Measurements from ENCODE around the gene CRYBG1.
"Not testable (repeated sequence)": the region's sequence is repeated elsewhere in the genome, so short reads cannot be mapped to it uniquely, and the experiment has no call there.

CRYBG1 gene

GRCh38 chr6:106528521-106528920 is 168.0 kb downstream of the CRYBG1 start:
- DNase-seq: no peak

GRCh38 chr6:106529438-106529837 is 168.9 kb downstream of the CRYBG1 start:
- DNase-seq: no peak

DNA sequence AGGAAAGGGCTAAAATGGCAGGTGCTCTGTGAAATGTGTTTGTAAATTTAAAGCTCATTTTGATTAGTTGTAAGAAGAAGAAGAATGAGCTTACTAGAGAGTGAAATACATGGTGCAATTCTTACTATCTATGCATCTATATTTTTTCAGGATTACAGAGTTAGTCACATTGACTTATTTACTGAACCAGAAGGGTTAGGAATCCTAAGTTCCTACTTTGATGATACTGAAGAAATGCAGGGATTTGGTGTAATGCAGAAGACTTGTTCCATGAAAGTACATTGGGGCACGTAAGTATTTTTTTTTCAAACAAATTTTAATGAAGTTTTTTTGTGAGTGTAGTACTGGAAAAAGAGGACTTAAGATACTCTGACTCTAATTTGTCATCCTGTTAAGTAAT is 169.5 kb downstream of the CRYBG1 start:
- DNase-seq: no peak

GRCh38 chr6:106530502-106530901 is 170.0 kb downstream of the CRYBG1 start:
- DNase-seq: no peak

- DNase-seq: no peak
Observed at GRCh38 chr6:106533054-106533453, 172.5 kb downstream of the CRYBG1 start.

DNA sequence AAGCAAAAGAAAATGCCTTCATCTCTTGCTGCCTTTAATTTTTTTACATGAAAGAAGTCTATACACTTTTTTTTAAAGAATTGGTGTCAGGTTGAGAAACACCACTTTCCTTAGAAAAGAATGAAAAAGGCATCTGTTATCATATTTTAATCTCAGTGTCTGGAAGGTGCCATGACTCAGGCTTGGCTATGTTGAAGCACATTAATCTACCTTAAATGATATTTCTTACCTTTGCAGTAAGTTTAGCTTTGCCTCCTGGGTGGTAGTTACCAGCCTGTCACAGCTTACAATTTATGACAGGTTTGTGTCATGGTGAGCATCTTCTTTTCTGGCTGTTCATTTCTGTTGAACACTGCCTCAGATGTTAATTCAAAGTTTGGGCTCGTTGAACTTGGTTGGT is 173.5 kb downstream of the CRYBG1 start:
- DNase-seq: no peak

DNA sequence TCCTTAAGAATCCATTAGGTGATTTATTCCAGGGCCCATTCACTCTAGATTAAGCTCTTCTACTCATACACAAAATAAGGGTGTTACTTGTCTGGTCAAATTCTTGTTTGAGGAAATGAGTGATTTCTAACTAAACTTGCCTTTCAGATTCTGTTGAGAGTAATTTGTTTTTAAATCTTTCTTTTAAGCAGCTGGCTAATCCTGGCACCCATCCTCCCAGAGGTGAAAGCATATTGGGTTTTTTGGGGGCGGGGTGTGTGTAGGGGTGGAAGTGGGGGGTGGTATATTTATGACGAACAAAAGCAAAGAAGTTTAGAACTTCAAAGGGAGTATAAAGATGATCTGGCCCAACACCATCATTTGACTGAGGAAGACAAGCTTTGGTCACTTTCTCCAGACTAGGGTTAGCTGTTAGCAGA is 174.1 kb downstream of the CRYBG1 start:
- no peak for DNase-seq

GRCh38 chr6:106535012-106535411 is 174.5 kb downstream of the CRYBG1 start:
- DNase-seq: no peak

- no peak for DNase-seq
Observed at GRCh38 chr6:106536357-106536756, 175.8 kb downstream of the CRYBG1 start.

- no peak for DNase-seq
Observed at GRCh38 chr6:106536851-106537250, 176.3 kb downstream of the CRYBG1 start.

DNA sequence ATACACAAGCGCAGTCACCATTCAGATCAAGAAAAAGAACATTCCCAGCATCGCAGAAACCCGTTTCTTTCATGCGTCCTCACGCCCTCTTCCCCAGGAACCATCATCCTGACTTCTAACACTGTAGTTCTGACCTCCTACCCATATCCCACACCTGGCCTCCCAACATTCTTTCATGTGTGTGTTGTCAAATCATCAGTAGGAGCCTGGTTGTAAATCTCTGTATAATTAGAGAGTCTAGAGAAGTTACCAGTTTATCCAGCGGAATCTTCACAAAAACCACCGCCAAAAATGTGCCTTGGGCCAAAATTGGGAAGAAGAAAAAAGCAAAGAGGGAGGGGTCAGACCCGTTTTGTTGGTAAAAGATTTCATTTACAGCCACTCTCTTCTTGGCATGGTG is 177.1 kb downstream of the CRYBG1 start:
- no peak for DNase-seq

DNA sequence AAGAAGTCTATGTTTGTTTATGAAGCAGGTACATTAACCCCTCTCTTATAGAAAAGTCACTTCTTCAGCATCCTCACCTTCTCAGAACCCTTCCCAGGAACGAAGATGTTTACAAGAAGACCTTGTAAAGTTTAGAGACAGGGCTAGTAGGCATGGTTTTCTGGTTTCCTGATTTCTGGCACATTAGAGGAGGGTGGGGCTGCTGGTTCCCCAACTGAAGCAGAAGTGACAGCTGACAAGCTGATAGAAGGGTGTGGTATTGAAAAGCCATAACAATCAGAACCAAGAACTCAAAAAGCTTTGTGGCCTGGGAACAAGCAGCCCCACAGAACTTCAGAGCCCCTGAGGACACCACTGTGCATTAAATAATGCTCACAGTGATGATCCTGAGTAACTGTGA is 177.6 kb downstream of the CRYBG1 start:
- DNase-seq: no peak

DNA sequence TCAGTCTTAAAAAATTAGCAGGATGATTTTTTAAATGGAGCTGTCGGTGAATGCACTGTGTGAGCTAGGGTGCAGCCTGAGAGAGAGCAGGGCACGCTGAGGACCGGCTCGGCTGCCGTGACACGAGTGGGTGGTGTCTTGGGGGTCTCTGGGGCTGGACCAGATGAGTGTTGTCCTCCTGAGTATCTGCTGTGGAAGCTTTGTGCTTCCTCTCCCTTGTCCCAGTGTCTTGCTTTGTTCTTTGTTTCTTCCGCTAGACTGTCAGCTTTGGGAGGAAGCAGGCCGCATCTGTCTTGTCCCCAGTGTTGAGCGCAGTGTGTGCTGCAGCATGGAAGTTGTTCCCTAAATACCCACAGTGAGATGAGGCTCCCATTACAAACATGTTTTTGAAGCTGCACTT is 179.4 kb downstream of the CRYBG1 start:
- no peak for DNase-seq

GRCh38 chr6:106540432-106540831 is 179.9 kb downstream of the CRYBG1 start:
- no peak for DNase-seq

- no peak for DNase-seq
Observed at GRCh38 chr6:106540907-106541306, 180.4 kb downstream of the CRYBG1 start.

DNA sequence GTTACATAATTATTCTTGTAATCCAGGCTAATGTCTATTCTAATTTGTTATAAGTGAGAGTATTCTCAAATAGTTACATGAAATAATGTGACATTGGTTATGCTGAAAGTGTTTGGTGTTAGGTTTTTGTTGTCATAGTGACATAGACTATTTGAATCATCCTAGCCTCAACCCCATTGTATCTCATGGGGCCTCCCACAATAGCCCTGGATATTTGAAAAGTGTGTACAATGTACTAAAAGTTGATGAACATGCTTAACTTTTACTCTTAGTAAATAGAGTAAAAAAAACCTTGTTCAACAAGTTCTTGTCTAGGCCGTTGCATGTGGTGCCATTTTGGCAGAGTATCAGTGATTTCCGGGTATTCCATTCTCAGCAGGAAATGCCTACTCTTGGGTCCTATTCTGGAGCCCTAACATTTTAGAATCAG is 185.8 kb downstream of the CRYBG1 start:
- DNase-seq: no peak

DNA sequence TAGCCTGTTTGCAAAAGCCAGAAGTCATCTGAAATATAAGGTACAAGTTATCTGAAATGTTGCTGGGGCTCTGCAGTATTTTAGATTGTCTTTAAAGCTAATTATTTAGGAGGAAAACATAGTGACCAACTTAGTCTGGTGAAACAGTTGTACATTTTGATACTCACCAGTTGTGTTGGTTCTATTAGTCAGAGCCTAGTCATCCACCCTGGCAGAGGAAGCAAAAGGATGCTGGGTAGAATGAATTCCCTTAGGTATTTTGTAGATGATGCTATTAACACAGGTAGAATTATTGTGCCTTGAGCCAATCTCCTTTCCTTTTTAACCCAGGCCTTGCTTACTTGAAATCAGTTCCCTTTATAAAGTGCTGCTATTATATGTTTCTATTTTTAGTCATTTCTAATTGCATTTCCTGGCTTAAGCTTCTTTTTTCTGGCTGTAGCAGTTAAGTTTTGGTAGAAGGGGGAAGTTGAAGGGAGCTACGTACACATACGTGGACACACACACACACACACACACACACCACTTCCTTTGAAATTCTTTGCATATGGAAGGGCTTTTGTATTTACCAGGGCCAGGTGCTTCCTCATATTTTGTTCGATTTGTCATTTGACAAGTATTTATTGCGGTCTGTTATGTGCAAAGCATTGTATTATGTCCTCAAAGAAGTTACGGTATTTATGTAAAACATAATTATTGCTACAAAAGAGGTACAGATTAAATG is 186.3 kb downstream of the CRYBG1 start:
- DNase-seq: no peak

DNA sequence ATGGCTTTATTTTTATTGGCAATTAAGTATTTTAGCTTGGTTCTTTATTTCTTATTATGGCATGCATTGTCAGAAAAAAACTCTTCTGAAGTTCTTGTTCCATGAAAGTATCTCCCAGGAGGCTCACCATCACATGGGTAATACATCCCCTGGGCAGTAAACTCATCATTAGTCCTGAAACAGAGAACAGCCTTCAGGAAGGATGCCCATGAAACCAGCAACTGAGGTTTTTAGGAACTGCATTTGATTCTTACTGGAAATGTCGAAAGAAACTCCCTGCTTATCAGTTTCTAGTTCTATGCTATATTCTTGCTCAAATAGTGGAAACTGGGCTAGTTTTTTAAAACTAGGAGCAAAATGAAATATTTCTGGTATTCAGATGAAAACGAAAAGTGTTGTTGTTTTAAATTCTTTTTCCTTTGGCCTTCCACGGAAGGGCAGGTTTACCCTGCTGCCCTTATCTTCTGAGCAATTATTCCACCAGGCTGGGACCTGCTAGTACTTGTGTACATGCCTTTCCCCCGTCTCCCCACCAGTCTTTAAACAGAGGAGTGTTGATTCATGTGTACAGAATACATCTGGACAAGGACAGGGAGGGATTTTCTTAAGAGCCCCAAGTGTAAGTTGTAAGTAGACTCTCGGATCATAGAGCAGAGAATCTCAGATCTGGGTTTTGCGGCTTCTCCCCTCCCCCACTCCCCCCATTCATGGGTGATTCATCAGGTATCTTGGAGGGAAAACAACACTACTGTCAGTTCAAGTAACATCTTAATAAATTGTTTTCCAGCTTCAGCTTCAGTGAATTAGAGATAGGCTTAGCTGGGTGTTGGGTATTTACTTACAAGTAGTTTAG is 187.3 kb downstream of the CRYBG1 start:
- no peak for DNase-seq

DNA sequence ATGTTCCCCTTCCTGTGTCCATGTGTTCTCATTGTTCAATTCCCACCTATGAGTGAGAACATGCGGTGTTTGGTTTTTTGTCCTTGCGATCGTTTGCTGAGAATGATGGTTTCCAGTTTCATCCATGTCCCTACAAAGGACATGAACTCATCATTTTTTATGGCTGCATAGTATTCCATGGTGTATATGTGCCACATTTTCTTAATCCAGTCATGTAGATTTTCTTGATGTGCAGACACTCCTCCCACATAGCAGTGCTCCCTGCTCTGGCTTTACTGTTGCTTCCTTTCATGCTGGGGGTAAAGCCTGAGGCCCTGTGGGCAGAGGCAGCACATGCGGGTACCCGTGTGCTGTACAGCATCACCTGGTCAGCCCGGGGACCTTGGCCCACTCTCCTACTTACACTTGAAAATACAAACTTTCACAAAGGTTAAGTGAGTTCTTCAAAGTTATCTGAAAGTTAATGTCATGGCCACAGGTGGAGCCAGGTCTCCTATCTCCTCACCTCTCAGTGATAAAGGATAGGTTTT is 188.5 kb downstream of the CRYBG1 start:
- DNase-seq: not testable (repeated sequence)

GRCh38 chr6:106549521-106549920 is 189.0 kb downstream of the CRYBG1 start:
- no peak for DNase-seq

- no peak for DNase-seq
Observed at GRCh38 chr6:106551155-106551554, 190.6 kb downstream of the CRYBG1 start.

DNA sequence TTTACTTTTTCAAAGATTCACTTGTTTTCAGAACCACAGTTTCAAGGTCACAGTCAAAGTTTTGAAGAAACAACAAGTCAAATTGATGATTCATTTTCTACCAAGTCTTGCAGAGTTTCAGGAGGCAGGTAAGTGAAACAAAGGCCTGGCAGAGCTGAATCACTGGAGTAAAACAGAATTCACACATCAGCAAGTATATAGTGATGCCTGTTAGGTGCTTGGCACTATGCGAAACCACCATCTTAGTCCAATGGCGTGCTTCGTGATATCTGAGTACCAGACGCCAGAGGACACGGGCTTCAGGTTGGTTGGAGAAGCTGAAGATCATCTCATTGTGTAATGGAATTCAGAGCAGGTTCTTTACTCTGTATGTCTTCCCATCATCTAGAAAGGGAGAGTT is 192.9 kb downstream of the CRYBG1 start:
- DNase-seq: no peak

GRCh38 chr6:106555767-106556166 is 195.2 kb downstream of the CRYBG1 start:
- no peak for DNase-seq

GRCh38 chr6:106556368-106556960 is 195.9 kb downstream of the CRYBG1 start:
- no peak for DNase-seq
